ENCODE data around the gene IRGC.
A peak's percentile ranks its signal among the peaks of the same experiment; 100 is the strongest.
"Not testable (repeated sequence)": the region's sequence is repeated elsewhere in the genome, so short reads cannot be mapped to it uniquely, and the experiment has no call there.

The IRGC gene

GRCh38 chr19:43715776-43716175 is at the start of gene IRGC:
Gene IRGC (plus strand): TSS chr19:43716076. CDS start chr19:43718559, 2,483 bp downstream.
- DNase-seq: no peak

GRCh38 chr19:43667126-43667875 is 48.6 kb upstream of the IRGC start:
- no peak for DNase-seq

DNA sequence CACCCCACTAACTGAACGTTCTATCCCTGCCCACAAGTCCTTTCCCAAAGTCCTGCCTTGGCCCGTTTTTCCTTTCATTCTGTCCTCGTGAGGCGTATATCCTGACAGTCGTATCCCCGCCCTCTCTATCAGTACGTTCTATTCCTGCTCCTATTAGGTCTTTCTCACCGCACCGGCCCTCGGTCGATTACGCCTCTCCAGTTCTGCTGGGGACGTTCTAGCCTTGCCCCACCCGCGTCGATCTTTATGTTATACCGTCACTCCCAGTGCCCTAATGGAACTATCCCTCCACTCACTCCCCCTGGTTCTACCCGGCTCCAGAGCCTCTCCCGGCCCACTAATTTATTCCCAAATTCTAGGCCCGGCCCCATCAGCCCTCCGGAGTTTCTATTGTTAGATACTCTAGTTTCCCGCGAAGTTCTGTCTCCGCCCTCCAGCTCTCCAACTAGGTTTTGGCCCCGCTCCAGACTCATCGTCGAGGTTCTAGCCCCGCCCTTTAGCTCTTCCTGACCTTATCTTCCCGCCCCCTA is 47.9 kb upstream of the IRGC start:
- DNase-seq: no peak

DNA sequence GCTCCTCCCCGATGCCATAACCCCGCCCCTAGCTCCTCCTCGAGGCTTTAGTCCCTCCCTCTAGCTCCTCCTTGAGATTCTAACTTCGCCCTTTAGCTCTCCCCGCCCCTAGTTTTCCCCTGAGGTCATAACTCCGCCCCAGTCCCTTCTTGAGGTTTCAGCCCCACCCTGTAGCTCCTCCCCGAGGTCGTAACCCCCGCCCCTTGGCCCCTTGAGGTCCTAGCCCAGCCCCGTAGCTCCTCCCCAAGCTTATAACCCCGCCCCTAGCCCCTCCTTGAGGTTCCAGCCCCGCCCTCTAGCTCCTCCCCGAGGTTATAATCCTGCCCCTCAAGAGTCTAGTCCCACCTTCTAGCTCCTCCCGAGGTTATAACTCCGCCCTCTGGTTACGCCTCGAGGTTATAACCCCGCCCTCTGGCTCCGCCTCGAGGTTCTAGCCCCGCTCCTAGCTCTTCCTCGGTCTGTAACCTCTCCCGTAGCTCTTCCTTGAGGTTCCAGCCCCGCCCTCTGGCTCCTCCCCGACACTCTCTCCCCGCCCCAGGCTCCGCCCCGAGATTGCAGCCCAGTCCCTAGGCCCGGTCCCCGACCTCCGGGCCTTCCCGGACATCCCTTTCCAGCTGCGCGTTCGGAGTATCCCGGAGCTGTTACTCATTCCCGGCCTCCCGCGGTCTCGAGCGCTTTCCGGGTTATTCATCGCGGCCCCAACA is 47.3 kb upstream of the IRGC start:
- peak; percentile 80 for DNase-seq

DNA sequence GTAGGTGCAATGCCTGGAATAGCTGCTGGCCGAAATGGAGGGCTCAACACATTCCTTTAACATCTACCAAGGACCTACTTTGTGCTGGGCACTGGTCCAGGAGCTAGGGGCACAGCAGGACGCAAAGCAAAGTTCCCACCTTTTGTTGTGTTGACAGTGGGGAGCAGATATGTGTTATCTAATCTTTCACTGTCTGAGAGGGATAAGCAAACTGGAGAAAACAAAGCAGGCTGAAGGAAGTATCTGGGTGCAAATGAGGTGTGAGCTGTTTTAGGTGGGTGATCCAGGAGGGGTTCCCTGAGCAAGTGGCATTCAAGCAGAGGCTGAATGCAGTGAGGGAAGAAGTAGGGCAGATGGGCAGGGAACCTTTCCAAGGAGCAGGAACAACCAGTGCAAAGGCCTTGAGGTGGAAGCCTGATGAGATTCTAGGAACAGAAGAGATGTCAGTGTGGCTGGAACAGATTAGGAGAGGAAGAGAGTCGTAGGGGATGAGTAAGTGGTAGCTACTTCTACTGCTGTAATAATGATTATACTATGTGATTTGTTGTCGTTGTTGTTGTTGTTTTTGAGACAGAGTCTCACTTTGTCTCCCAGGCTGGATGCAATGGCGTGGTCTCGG is 43.7 kb upstream of the IRGC start:
- no peak for DNase-seq

- no peak for DNase-seq
Observed at GRCh38 chr19:43673637-43674036, 42.2 kb upstream of the IRGC start.

- no peak for DNase-seq
Observed at GRCh38 chr19:43674183-43674582, 41.7 kb upstream of the IRGC start.

- no peak for DNase-seq
Observed at GRCh38 chr19:43674596-43674995, 41.3 kb upstream of the IRGC start.

DNA sequence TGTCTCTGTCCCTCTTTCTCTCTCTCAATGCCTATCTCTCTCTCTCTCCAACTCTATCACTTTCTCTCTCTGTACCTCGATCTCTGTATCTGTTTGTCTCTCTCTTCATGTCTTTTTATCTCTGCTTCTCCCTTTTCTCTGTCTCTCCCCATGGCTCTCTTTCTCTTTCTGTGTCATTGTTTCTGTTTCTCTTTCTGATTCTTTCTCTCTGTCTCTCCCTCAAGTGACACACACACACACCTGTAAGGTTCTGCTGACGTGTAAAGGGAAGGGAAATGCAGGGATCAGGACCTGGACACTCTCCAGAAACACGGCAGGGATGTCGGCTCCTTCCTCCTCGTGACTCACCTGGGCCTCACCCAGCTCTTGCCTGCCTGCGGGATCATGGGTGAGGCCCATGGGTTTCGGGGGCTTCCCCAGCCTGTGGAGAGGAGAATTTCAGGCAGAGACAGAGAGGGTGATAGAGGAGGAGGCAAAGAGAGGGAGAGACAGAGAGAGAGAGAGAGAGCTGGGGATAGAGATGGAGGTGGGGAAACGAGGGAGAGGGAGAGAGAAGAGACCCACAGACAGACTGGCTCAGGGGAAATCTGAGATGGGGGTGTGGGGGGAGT is 40.5 kb upstream of the IRGC start:
- DNase-seq: no peak

GRCh38 chr19:43675906-43676305 is 40.0 kb upstream of the IRGC start:
- DNase-seq: no peak

- DNase-seq: no peak
Observed at GRCh38 chr19:43678512-43679261, 37.2 kb upstream of the IRGC start.

DNA sequence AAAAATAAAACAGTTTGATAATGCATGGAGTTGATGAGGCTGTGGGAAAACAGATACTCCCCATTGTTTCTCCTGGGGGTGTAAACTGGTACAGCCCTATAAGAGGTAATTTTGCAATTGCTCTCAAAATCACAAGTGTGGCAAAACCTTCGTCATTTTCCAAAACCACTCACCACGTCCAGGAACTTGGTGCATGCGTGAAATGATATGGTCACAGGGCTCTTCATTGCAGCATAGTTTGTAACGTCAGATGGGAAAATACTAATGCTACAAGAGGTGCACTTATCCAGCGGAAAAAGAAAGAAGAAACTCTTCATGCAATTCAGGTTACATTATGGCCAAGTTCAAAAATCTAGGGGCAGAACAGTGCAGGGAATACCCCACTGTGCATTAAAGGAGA is 34.1 kb upstream of the IRGC start:
- no peak for DNase-seq

DNA sequence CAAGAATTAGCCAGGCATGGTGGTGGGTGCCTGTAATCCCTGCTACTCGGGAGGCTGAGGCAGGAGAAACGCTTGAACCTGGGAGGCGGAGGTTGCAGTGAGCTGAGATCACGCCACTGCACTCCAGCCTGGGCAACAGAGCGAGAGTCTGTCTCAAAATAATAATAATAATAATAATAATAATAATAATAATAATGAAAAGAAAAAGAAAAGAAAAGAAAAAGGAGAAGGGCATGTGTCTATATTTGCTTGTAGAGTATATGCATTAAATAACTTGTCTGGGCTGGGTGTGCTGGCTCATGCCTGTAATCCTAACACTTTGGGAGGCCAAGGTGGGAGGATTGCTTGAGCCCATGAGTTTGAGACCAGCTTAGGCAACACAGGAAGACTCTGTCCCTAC is 33.6 kb upstream of the IRGC start:
- not testable (repeated sequence) for DNase-seq

DNA sequence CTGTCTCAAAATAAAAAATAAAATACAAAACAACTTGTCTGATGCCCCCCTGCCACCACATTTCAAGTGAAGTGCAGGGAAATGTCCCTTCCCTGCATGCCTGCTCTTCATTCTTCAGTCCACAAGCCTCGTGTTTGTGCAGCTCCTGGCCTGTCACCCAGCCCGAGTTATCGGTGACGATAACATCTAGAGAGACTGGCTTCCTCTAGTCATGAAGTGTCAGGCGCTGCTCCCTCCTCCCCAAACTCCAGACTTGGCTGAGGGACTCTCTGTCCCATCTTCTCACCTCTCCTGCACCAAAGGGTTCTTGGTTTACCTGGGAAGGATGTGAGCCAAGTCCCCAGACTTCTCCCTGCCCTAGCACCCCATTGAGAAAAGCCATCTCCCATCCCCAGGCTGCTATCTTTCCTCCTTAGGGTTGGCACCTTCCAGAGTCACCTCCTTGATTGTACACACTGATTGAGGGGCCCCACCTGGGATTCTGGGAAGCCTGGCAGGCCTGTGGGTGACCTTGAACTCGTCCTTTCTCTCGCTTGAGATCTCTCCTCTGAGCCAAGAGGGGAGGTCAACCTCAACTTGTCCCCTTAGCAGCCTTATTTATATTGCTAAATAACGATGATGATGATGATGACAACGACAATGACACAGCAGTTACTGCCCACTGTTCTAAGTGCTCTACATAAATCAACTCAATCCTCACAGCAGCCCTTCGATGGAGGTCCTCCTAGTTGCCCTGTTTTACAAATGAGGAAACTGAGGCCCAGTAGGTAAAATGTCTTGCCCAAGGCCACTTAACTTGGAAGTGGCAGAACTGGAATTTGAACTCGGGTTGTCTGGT is 32.8 kb upstream of the IRGC start:
- DNase-seq: no peak

- no peak for DNase-seq
Observed at GRCh38 chr19:43683905-43684304, 32.0 kb upstream of the IRGC start.

- no peak for DNase-seq
Observed at GRCh38 chr19:43684326-43684725, 31.6 kb upstream of the IRGC start.

DNA sequence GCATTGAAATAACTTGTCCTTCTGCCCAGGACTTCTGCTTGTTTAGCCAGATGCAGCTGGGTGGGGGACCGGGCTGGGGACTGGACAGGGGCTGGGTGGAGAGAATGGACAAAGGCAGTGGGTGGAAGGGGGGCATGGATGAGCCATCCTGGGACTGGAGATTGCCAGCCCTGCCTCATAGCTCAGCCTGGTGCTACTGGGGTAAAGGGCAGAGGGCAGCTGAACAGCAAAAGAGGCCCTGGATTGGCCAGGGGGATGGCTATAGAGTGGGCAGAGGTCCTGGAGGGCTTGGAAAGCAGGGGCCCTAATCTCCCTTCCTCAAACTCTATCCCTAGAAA is 28.2 kb upstream of the IRGC start:
- DNase-seq: no peak

GRCh38 chr19:43688059-43688701 is 27.7 kb upstream of the IRGC start:
- no peak for DNase-seq

DNA sequence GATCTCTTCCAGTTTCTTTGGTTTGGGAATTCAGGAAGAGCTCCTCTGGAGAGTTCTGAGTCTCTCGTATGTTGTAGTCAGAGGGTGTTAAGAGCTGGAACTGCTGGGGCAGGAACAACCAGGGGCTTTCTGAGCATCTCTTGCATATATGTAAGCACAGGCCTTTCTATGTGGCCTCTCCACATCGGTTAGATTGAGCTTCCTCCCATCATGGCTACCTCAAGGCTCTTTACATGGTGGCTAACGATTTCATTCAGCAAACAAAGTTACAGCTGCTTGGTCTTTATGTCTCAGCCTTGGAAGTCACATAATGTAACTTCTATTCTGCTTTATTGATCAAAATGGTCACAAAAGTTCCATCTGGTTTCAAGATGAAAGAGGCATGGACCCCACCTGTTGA is 25.4 kb upstream of the IRGC start:
- DNase-seq: no peak

GRCh38 chr19:43690890-43691289 is 25.0 kb upstream of the IRGC start:
- DNase-seq: no peak

DNA sequence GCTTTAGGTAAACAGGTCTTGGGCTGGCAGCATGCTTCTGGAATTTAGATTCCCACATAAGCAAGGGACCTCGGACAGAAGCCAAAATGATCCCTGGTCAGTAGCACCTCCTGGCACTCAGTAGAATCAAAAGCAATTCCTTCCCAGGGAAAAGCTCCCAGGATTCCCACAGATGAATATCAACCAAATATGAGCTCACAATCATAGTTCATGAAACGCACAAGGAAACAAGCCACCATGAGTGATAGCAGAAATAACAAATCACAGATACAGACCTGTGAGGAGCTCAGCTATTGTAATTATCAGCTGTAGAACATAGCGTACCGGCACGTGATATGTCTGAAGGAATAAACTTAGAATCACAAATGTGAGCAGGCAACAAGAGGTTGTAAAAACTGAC is 24.1 kb upstream of the IRGC start:
- DNase-seq: no peak
